HG02571 (cell line): ENCODE data around the gene RMI1.
A peak's percentile ranks its signal among the peaks of the same experiment; 100 is the strongest.

Experiments
- ATAC-seq: cut with Tn5 transposase; IDR thresholded peaks from one replicate; pipeline ENCODE4 v1.9.1; 2021; ENCODE audit warnings: mild to moderate bottlenecking, moderate library complexity; ENCODE audit not compliant: unreplicated experiment

Gene RMI1

DNA sequence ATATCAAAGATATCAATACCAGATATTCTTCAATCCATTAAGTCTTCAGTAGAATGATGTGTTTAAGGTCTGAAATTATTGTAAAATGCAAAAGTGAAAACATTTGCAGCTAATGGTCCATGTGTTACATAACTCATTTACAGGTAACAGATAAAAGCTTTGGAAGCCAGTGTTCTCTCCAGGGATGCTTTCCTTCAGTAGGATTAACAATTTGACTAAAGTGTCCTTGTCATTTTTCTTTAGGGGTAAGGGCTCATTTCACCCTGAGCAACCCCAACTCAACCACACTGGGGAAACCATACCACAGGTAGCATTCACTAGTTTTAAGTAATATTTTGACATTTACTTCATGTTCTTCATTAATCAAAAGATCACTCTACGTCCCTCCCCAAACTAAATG is 13.5 kb upstream of the RMI1 start:
- no peak for ATAC-seq

DNA sequence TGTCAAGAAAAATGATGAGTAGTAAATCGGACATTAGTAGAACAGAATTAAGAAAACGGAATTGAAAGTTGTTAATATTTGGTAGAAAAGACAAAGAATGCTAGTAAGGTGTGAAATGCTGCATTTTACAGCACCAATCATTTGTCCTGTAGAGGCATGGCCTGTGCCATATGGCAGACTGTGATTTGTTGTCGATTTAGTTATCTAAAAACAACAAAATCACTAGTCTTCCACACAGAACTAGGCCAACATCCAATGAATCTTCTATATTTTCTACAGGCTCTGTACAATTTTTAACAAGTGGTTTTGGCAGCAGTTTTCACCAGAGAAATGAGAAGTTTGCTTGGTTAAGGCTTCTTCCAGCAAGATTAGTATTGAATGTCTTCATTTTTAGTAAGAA is 11.0 kb upstream of the RMI1 start:
- no peak for ATAC-seq

DNA sequence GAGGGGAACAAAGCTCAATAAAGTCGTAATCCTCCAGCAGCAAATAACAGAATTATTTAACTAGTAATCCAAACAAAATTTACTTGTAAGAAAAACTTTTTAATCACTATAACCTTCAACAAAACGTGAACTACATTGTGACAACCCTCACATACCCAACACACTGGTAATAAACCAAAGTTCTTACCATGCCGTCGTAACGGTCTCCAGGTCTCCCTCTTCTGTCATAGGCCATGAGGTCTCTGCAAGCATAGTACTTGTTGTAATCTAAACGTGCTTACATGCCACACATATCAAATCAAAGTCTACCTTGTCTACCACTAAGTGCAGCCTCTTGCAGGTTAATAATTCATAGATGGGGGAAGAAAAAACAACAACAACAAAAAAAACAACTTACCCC is 9.1 kb upstream of the RMI1 start:
- no peak for ATAC-seq

DNA sequence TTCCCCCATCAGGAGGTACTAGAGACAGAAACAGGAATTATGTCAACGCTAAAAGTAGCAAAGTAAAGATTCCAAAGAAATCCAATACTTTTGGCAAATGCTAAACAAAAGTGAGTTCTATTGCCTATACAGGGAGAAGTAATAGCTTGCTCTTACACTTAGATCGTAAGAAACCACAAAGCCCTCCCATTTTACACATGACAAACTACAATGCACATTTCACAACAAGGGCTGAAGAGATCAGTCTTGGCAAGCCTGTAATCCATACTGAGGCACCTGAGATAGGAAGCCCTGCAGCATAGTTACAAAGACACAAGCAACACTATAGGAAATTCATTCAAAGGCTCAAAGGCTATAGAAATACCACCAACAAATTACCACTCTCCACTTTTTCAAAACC is 8.3 kb upstream of the RMI1 start:
- no peak for ATAC-seq

DNA sequence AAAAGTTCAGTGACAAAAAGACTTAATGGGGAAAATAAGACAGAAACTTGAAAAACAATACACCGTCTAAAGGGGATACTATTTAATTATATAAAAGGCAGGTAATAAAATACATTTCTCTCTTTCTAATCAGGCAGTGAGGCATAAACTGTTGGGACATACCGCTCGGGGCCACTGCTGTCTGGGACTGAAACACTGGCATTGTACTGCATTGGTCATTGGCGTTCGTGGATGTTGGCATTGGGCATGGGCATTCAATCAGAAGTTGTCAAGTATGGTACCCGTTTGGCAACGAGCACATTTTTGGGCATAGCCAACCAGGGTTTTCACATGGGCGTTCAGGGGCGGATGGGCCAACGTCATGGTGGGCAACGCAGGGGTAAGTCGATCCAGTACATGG is 5.3 kb upstream of the RMI1 start:
- ATAC-seq = no peak

DNA sequence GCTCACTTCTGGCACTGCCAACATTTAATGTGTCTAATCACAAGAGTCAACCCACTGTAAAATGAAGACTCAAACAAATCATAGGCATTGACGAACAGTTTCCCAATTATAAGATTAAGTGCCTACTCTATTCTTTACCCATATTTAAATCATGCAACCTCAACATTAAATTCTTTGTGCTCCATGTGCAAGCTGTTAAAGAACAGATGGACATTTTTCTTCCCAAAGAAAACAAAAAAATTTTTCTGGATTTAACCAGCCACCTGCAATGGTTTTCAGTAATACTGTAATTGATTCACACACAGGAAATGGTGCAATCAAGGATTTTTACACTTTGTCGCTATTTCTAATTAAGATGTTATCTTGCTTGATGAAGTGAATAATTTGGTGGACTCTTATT is 4.2 kb upstream of the RMI1 start:
- ATAC-seq = no peak

DNA sequence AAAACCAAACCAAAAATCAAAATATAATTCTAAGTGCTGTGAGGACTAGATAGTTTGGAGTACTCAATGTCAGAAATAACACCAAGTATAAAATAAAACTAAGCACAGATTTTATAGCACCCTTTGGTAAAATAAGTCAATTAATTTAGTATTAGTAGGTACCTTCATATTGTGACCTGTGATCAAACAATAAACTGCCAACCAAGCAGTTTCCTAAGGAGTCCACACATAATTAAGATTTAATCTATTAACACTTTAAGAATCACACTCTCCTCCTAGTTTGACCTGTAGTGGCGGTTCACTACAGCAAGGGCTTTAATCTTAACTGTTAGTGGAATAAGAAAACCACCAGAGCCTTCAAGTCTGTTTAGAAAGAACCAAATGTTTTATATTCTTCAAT is 3.4 kb upstream of the RMI1 start:
- no peak for ATAC-seq

DNA sequence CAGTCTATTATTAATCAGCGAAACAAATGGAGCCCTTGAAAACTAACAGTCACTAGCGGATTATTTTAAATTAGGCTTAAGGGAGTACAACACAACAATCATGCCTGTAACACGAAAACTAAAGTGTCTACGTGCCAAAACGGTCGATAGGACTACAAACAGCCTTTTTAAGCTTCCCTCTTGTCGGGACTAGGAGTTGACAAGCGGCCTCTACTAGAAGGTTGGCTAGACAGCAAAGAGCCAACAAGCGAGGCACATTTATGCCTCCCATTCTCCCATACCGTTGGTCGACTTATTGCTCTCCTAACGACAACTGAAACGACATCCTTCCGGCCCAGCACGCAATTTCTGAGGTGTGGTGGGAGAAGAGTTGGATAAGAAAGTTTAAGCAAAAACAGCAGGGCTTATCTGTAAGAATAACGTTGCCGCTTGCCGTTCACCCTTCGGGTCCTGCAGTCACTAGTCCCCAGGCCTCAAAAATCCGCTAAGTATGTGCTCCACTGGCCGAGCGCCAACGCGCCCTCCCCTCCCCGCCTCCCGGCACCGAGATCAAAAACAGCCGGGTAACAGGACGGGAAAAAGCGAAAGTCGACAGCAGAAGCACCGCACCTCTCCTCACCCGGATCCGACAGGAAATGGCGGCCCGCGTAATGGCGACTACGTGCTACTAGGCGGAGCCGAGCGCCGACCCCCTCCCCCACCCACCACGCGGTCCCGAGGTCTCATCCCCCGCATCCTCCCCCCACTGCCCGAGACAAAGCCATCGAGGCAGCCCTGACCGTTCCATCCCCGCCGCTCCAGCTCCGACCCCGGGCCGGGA is 1.4 kb upstream of the RMI1 start:
- no peak for ATAC-seq

DNA sequence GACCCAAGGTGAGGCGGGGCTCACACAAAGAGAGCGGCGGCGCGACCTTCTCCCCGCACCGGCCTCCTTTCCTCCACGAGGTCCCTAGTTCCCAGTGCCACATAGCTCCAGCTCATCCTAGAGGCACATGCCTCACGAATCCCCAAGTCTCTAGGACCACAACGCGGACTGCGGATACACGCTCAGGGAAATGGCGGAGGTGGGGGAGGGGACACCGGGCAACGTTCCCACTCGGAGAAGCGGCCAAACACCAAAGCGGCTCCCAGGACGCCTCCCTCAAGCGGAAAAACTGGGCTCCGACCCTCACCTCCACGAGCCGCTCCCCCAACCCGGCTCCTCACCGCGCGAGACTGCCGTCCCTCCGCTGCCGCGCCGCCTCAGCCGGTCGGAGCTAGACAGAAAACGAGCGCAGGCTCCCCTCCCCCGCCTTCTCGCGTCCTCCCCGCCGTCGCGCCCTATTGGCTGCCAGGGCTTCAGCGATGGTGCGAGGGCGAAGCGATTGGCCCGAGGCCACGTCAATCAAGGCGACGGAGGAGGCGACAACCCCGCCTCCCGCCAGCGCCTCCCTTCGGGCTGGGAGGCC is 702 bp upstream of the RMI1 start, which contains the start of gene HNRNPK:
TSS of gene HNRNPK (minus strand) at position 404 of the 583 bp plus-strand sequence. CDS start 1,963 bp downstream, outside the sequence.
- peak; percentile 83 for ATAC-seq

DNA sequence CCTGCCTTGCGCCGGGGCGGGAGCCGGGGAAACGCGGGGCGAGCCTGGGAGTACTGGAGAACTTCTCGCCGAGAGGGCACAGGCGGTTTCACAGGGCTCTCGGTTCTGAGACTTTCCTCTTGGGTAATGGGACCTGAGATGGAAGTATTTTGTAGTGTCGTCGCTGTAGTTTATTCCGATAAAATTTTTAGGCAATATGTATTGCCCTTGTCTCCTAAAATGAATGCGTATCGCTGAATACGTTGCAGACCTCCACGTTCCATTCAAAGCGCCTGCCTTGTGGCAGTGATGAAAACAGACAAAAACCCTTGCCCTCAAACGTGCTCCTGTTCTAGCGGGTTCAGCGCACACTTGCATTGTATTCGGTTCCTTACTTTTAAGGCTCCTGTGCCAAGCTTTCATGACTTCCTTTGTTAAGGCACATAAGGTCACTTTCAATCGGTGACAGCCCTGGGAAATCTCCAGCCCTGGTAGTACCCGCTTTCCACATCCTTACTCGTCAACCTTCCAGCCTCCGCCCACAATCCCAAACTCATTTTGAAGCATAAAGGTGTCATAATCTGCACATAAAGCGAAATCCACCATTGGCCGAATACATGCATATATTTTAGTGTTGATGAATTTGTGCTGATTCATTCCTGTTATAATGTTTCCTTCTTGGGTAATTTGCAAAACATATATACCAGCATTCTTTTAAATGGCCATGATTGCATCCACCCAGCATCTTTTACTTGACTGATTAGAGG is 694 bp downstream of the RMI1 start:
- ATAC-seq = no peak

DNA sequence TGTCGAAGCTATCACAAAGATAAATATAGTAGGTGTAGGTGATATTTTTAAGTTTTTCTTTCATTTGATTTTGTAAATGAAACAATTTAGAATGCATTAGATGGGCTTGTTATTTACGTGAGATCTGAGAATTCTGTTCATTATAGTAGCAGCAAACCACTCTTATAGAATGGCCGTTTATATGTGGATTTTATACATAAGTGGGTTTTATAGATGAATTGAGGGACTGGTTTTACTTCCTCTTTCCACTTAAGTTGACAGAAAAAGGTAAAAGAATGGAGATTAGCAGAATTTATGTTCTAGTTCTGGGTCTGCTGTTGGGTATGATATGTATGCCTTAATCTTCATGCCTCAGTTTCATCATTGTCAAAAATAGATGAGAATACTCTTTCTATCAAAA is 5.6 kb downstream of the RMI1 start:
- no peak for ATAC-seq

DNA sequence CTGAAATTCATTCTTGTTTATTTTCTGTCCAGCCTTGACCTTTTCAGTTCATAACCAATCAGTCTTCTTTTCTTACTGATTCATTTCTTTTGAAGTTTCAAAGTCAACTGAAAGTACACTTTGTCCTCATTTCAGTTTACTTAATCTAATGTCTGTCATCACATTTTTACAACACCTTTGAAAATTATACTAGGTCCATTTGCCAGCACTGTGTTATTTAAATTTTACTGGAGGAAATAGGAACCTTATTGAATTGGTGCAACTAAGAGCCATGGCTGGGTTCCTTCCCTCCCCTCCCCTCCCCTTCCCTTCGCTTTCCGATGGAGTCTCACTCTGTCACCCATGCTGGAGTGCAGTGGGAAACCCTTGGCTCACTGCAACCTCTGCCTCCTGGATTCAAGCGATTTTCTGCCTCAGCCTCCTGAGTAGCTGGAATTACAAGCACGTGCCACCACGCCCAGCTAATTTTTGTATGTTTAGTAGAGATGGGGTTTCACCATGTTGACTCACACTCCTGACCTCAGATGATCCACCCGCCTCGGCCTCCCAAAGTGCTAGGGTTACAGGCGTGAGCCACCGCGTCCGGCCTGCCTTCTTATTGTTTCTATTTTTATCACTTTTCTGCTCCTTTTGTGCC is 6.3 kb downstream of the RMI1 start:
- ATAC-seq = no peak

DNA sequence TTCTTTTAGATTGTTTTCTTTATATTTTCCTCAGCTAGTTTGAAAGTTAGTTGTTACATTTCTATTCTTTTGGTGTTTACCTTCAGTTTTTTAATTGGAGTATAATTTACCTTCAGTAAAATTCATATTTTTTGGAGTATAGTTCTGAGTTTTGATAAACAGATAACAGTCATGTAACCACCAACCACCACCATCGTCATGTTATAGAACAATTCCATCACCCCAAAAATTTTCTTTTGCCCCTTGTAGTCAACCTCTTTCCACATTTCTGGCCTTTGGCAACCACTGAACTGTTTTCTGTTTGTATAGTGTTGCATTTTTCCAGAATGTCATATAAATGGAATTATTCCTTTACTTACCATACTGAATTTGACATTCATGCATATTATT is 6.8 kb downstream of the RMI1 start:
- no peak for ATAC-seq

DNA sequence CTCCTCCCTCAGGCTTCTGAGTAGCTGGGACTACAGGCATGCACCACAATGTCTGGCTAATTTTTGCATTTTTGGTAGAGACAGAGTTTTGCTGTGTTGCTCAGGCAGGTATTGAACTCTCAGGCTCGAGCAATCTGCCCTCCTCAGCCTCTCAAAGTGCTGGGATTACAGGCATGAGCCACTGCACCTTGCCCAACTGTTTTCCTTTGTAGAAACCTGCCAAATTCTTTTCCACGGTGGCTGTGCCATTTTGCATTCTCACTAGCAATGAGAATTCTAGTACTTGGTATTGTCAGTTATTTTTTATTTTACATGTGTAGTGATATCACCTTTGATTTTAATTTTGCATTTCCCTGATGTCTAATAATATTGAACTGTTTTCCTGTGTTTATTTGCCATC is 7.8 kb downstream of the RMI1 start:
- no peak for ATAC-seq

DNA sequence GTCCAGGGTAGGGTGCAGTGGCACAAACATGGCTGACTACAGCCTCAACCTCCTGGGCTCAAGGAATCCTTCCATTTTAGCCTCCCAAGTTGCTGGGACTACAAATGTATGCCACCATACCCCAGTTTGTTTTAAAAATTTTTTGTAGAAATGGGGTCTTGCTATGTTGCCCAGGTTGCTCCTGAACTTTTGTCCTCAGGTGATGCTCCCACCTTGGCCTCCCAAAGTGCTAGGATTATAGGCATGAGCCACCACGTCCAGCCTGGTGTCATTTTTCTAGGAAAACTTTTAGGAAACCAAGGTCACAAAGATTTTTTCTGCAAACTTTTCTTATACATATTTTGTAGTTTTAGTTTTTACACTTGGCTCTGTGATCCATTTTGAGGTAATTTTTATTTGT is 10.8 kb downstream of the RMI1 start:
- no peak for ATAC-seq

DNA sequence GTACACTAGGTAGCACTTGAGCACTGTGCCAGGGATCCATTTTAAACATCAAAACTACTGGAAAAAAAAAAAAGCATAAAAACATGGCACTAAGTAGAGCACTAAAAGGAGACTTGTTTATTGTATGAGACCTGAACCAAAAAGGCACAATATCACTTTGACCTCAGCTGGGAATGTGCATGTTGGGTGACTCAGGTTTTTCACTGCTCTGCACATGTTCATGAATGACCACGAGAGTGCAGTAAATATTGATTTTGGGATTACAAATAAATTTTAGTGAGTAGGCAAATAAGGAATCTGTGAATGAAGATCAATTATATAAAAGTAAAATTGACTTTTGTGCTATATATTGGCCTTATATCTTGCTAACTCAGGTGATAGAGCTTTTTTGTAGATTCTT is 11.8 kb downstream of the RMI1 start:
- no peak for ATAC-seq

DNA sequence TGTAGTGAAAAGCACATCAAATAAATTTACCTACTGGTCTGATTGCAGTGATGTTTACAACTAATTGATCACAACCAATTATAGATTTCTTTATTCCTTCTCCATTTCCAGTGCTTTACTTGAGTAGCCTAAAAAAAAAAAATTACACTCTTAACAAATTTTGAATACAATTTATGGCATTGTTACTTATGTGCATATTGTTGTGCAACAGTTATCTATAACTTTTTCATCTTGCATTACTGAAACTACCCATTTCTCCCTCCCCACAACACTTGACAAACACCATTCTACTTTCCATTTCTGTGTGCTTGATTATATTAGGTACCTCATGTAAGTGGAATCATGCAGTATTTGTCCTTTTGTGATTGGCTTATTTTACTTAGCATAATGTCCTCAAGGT is 12.3 kb downstream of the RMI1 start:
- ATAC-seq = no peak

DNA sequence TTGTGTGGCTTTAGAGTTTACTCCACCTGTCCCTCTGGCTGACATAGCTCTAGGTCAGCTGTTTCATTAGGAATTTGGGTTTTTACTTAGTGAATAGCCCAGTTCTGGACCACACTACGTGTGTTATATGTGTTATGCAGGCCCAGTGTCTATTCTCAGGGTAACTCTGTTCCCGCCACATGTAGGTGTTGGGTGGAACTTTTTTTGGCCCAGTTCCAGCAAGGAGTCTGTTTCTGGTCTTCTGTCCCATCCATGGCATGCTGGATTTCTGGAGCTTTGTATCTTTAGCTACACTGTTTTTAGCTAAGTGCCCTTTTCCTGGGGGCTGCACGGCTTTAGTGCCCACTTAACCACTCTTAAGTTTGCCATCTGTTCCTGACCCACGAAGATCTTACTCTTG is 15.5 kb downstream of the RMI1 start:
- ATAC-seq = no peak

DNA sequence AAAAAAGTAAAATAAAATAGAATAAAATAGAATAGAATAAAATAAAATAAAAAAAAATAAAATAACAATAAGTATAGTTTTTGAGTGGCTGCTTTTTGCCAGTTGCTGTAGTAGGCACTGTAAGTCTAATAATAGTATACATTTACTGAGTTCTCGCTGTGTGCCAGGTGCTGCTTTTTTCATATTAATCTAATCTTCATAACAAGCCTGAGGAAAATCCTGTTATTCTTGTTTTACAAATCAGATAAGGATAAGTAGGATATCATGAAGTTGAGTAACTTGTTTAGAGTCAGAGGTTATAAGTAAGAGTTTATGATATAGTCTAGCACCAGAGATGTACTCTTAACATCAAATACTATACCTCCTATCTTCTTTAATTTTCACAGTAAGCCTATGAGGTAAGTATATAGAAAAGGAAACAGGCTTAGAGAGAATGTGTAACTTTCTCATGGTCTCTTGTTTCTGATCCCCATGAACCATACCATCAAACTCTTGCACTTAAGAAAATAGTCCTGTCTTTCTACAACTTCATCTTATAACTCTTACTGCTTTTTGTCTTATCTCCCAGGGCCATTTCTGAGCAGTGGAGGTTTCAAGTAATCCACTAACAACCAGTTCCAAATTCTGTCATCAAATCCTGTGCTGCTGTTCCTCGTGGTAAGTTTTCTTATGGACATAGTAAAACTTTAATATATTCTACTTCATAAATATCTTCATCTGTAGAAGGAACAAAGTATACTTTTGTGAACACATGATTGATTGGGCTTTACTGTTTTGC is 18.7 kb downstream of the RMI1 start:
- ATAC-seq = no peak

DNA sequence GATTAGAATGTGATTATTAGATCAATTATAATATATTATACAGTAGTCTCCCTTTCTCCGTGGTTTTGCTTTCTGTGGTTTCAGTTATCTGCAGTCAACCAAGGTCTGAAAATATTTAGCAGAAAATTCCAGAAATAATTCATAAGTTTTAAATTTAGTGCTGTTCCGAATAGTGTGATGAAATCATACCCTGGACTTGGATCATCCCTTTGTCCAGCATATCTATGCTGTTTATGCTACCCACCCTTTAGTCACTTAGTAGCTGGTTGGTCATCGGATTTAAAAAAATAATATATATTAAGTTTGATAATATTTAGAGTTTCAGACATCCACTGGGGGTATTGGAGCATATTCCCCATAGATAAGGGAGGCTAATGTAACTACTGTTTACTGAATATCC is 19.6 kb downstream of the RMI1 start:
- ATAC-seq = no peak

DNA sequence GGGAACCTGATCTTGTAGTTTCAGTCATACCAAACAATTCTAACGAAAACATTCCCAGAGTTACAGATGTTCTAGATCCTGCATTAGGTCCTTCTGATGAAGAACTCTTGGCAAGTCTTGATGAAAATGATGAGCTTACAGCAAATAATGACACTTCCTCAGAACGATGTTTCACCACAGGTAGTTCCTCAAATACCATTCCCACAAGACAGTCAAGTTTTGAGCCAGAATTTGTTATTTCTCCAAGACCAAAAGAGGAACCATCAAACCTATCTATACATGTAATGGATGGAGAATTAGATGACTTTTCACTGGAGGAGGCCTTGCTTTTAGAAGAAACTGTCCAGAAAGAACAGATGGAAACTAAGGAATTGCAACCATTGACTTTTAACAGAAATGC is 21.0 kb downstream of the RMI1 start:
- no peak for ATAC-seq
